Calu3 (cell line): Measurements from ENCODE around the gene ZBTB47. TPM values are rescaled to one million over a fixed set of nuclear protein-coding genes. Genes with fewer than 3 reads are reported as not detected.

Experiments
- BruUV-seq: library from RNA; stranded (reverse); fragments of 400-500 nt; replicated peaks from 2 replicates; lab custom pipeline; 2021; lab: Mats Ljungman, UMichigan
- CTCF ChIA-PET: fragments of 300-600 bp; sonication (Branson Sonifier 250); formaldehyde crosslinking; loops from one replicate; lab custom pipeline; 2022; ENCODE audit warnings: antibody characterized with exemption; lab: Charles Lee
- DNase-seq: peaks from one replicate; pipeline ENCODE4 v3.0.0; 2022
- H3K27ac Mint-ChIP-seq: one replicate; pipeline ENCODE4 v1.8.0; 2022; ENCODE audit warnings: mixed read lengths; ENCODE audit not compliant: unreplicated experiment
- H3K27me3 Mint-ChIP-seq: one replicate; pipeline ENCODE4 v1.8.0; 2022; ENCODE audit warnings: mixed read lengths; ENCODE audit not compliant: unreplicated experiment
- H3K36me3 Mint-ChIP-seq: one replicate; pipeline ENCODE4 v1.8.0; 2022; ENCODE audit warnings: mild to moderate bottlenecking, moderate library complexity, mixed read lengths; ENCODE audit not compliant: insufficient read depth, unreplicated experiment
- H3K4me1 Mint-ChIP-seq: one replicate; pipeline ENCODE4 v1.8.0; 2022; ENCODE audit warnings: mild to moderate bottlenecking, low read depth, mixed read lengths; ENCODE audit not compliant: unreplicated experiment
- H3K4me3 Mint-ChIP-seq: one replicate; pipeline ENCODE4 v1.8.0; 2022; ENCODE audit warnings: mild to moderate bottlenecking, low read depth, moderate library complexity, mixed read lengths; ENCODE audit not compliant: unreplicated experiment
- H3K9me3 Mint-ChIP-seq: one replicate; pipeline ENCODE4 v1.8.0; 2022; ENCODE audit warnings: low read depth, mixed read lengths; ENCODE audit not compliant: unreplicated experiment
- CTCF ChIP-seq: fragments of 200-600 bp; IDR thresholded peaks from one replicate; pipeline ENCODE4 v1.8.0; 2022; ENCODE audit warnings: antibody characterized with exemption; ENCODE audit not compliant: unreplicated experiment
- intact Hi-C: fragments of 100-400 bp; cut with micrococcal nuclease; formaldehyde crosslinking; loops from one replicate; pipeline ENCODE4 v1.10.0; 2022; ENCODE audit not compliant: unreplicated experiment
- total RNA-seq: library from RNA; stranded (reverse); gene quantifications from 2 replicates; pipeline ENCODE4 v1.2.3, GENCODE V29; 2022

ZBTB47 gene
- total RNA-seq, 1 experiment from 2014 or later, result 7.2 TPM

- H3K4me3 Mint-ChIP-seq, result no peak overlapping the region
- no peaks in the 10 kb centered on the region for H3K4me1 Mint-ChIP-seq
- no peak for TF ChIP-seq CTCF
- no peaks in the 10 kb centered on the region for H3K9me3 Mint-ChIP-seq
- H3K27ac Mint-ChIP-seq, result no peak overlapping the region
- peaks cover 34% of the 10 kb centered on the region for H3K27me3 Mint-ChIP-seq
- intact Hi-C loops, result no loop called here
- BruUV-seq, result no TSS peak
- H3K36me3 Mint-ChIP-seq, result no peaks in the 10 kb centered on the region
- CTCF ChIA-PET, result no interaction called here
- DNase-seq, result no peak
These were observed 44.9 kb downstream of the ZBTB47 start for GRCh38 chr3:42698216-42698910.

- BruUV-seq, result no TSS peak
- CTCF ChIA-PET, result no interaction called here
These were observed 45.4 kb downstream of the ZBTB47 start for GRCh38 chr3:42698911-42699230.

GRCh38 chr3:42699511-42699971 lies 46.0 kb downstream of the ZBTB47 start:
- H3K4me3 Mint-ChIP-seq, result no peak overlapping the region
- no peak overlapping the region for H3K27ac Mint-ChIP-seq
- no peaks in the 10 kb centered on the region for H3K9me3 Mint-ChIP-seq
- intact Hi-C loops, result no loop called here
- no peaks in the 10 kb centered on the region for H3K4me1 Mint-ChIP-seq
- H3K27me3 Mint-ChIP-seq, result peaks cover 46% of the 10 kb centered on the region
- no peak for DNase-seq
- TF ChIP-seq CTCF, result no peak
- H3K36me3 Mint-ChIP-seq, result no peaks in the 10 kb centered on the region
- BruUV-seq, result no TSS peak
- CTCF ChIA-PET, result no interaction called here

More at GRCh38 chr3:42698911-42699230, 45.4 kb downstream of the ZBTB47 start:
- H3K36me3 Mint-ChIP-seq, result no peaks in the 10 kb centered on the region
- peaks cover 39% of the 10 kb centered on the region for H3K27me3 Mint-ChIP-seq
- H3K9me3 Mint-ChIP-seq, result no peaks in the 10 kb centered on the region
- no peak overlapping the region for H3K27ac Mint-ChIP-seq
- no peak for DNase-seq
- intact Hi-C loops, result no loop called here
- no peak overlapping the region for H3K4me3 Mint-ChIP-seq
- H3K4me1 Mint-ChIP-seq, result no peaks in the 10 kb centered on the region
- no peak for TF ChIP-seq CTCF

DNA sequence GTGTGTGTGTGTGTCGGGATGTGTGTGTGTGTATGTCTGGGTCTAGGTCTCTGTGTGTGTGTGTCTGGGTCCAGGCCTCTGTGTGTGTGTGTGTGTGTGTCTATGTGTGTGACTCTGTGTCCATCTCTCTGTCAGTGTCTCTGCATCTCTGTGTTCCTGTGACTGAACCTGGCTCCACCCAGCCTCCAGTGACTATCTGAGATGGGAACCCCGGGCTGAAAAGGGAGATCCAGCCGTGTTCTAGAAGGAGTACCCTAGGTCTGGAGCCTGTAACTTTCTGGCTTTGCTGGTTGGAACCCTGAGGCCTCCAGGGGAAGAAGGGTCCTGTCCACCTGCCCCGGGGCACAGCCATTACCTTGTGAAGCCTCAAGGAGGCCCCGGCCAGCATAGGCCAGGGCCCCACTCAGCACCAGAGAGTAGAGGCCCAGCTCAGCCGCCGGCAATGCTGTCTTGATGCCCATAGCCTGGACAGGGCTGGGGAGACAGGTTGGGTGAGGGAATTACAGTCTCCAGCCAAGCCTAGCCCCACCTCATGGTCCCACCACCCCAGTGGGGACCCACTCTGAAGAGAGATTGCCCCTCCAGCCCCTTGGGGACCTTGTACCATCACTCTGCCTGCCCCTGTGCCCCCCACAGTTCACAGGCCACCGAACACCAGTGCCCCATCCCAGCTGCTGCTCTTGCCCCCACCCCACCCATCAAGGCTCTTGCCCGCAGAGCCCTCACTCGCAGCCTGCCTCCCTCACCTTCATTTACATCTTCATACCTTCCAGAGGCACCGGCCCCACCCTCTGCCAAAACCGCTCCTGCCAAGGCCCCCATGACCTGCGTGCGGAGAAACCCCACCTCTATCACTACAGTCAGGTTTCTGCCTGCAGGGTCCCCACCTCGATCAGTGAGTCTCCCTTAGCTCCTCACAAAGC lies 47.1 kb downstream of the ZBTB47 start:
- H3K4me1 Mint-ChIP-seq, result no peaks in the 10 kb centered on the region

More for the DNA sequence above, 47.1 kb downstream of the ZBTB47 start:
- no TSS peak for BruUV-seq
- Mint-ChIP-seq H3K27me3 (peaks cover 57% of the 10 kb centered on the region), H3K4me3 (no peak overlapping the region), H3K9me3 (no peaks in the 10 kb centered on the region), H3K36me3 (no peaks in the 10 kb centered on the region), H3K27ac (no peak overlapping the region)
- DNase-seq, result no peak
- CTCF ChIA-PET, result no interaction called here
- TF ChIP-seq CTCF, result no peak
- intact Hi-C loops, result no loop called here
